K562 (cell line): ENCODE data around the gene KPNB1. TPM values are rescaled to one million over a fixed set of nuclear protein-coding genes. Genes with fewer than 3 reads are reported as not detected.

Source experiments
- CCNT2 ChIP-seq: IDR thresholded peaks from 2 replicates; pipeline ENCODE4 v1.6.1; 2011; ENCODE audit warnings: borderline replicate concordance, low read depth, mild to moderate bottlenecking, moderate library complexity, mixed read lengths, low read length; ENCODE audit not compliant: insufficient read length; ENCODE audit errors: extremely low read depth
- JUN ChIP-seq, 2 experiments: sonication (generic) in 1 of 2; formaldehyde crosslinking in 1 of 2; IDR thresholded peaks; 2 replicates each; pipeline versions ENCODE4 v1.6.1 to v1.8.0; 2012 to 2022; ENCODE audit warnings: borderline replicate concordance in 2 of 2, mild to moderate bottlenecking in 2 of 2, improper control_type of control experiment in 1 of 2, low read depth in 1 of 2, low read length in 1 of 2, missing genetic modification reagents in 1 of 2
- NFIC ChIP-seq: fragments of 450-650 bp; IDR thresholded peaks from 2 replicates; pipeline ENCODE4 v1.6.1; 2017; ENCODE audit warnings: mild to moderate bottlenecking, inconsistent platforms
- POLR2H ChIP-seq: IDR thresholded peaks from 2 replicates; pipeline ENCODE4 v1.6.1; 2016; ENCODE audit warnings: missing genetic modification characterization, low read depth, mild to moderate bottlenecking, control low read depth, missing compliant biosample characterization, moderate library complexity
- TOE1 ChIP-seq, 2 experiments: fragments of 450-650 bp in 1 of 2; sonication (generic) in 1 of 2; formaldehyde crosslinking in 1 of 2; IDR thresholded peaks; 2 replicates each; pipeline versions ENCODE4 v1.7.1 to v1.8.0; 2016 to 2022; ENCODE audit warnings: borderline replicate concordance in 2 of 2, mild to moderate bottlenecking in 2 of 2, antibody characterized with exemption in 1 of 2, inconsistent platforms in 1 of 2, low read depth in 1 of 2, missing genetic modification reagents in 1 of 2, moderate library complexity in 1 of 2
- ZFP30 ChIP-seq: fragments of 250-450 bp; sonication (Bioruptor Pico); IDR thresholded peaks from 2 replicates; pipeline ENCODE4 v1.8.0; 2022; ENCODE audit warnings: moderate library complexity, mild to moderate bottlenecking, inconsistent platforms, borderline replicate concordance
- ZNF77 ChIP-seq: fragments of 250-450 bp; sonication (Bioruptor Pico); IDR thresholded peaks from 2 replicates; pipeline ENCODE4 v1.5.0; 2020
- polyA plus RNA-seq, 8 experiments: library from polyadenylated mRNA; depleted of rRNA in 4 of 8; stranded (reverse) in 5 of 8; unstranded in 3 of 8; fragments of >200 nt; fragmentation: Nextera tagmentation in 2 of 8; fragmentation: Illumina TruSeq in 1 of 8; extraction: Ambion mirVana in 2 of 8; extraction: Trizol in 1 of 8; gene quantifications; 2 replicates each; pipeline versions ENCODE4 v1.2.1 to v1.2.3, GENCODE V29; 2011 to 2014; ENCODE audit warnings: inconsistent platforms in 1 of 8, missing spikeins in 1 of 8
- total RNA-seq, 7 experiments: library from RNA; depleted of rRNA in 6 of 7; stranded (reverse); fragments of >200 nt in 6 of 7; fragmentation: Illumina TruSeq in 2 of 7; extraction: Trizol in 2 of 7; gene quantifications; 2 replicates each; pipeline versions ENCODE4 v1.2.1 to v1.2.3, GENCODE V29; 2011 to 2021; ENCODE audit warnings: low replicate concordance in 1 of 7
- TF ChIP-seq, protein P1 (sequence below): fragments of 450-650 bp; IDR thresholded peaks from 2 replicates; pipeline ENCODE4 v1.6.1; 2016; ENCODE audit warnings: mild to moderate bottlenecking, moderate library complexity
- TF ChIP-seq, protein P2 (sequence below): fragments of 450-650 bp; IDR thresholded peaks from 2 replicates; pipeline ENCODE4 v1.6.1; 2017; ENCODE audit warnings: antibody characterized with exemption, mild to moderate bottlenecking

KPNB1 gene
- total and polyA plus RNA-seq, 9 of the 15 experiments (the other 6 are each of a cell fraction or from before 2014, with no cell fraction given): 154 to 622 (median 354) TPM

DNA sequence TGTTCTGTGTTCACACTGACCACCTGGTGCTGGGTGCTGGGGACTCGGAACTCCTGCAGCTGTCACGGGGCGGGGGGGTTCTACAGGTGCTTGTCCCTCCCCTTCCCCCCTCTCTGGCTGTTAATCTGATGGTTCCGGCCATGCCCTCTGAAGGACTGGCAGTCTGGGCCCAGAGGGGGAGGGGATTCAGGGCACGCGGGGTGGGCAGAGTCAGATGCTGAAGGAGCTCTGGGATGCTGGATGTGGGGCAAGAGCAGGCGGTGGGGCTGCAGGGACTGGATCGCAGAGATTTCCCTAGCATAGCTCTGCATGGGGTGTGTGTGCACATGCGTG is 78.0 kb downstream of the KPNB1 start (continued):
- TF ChIP-seq, protein P1, sequence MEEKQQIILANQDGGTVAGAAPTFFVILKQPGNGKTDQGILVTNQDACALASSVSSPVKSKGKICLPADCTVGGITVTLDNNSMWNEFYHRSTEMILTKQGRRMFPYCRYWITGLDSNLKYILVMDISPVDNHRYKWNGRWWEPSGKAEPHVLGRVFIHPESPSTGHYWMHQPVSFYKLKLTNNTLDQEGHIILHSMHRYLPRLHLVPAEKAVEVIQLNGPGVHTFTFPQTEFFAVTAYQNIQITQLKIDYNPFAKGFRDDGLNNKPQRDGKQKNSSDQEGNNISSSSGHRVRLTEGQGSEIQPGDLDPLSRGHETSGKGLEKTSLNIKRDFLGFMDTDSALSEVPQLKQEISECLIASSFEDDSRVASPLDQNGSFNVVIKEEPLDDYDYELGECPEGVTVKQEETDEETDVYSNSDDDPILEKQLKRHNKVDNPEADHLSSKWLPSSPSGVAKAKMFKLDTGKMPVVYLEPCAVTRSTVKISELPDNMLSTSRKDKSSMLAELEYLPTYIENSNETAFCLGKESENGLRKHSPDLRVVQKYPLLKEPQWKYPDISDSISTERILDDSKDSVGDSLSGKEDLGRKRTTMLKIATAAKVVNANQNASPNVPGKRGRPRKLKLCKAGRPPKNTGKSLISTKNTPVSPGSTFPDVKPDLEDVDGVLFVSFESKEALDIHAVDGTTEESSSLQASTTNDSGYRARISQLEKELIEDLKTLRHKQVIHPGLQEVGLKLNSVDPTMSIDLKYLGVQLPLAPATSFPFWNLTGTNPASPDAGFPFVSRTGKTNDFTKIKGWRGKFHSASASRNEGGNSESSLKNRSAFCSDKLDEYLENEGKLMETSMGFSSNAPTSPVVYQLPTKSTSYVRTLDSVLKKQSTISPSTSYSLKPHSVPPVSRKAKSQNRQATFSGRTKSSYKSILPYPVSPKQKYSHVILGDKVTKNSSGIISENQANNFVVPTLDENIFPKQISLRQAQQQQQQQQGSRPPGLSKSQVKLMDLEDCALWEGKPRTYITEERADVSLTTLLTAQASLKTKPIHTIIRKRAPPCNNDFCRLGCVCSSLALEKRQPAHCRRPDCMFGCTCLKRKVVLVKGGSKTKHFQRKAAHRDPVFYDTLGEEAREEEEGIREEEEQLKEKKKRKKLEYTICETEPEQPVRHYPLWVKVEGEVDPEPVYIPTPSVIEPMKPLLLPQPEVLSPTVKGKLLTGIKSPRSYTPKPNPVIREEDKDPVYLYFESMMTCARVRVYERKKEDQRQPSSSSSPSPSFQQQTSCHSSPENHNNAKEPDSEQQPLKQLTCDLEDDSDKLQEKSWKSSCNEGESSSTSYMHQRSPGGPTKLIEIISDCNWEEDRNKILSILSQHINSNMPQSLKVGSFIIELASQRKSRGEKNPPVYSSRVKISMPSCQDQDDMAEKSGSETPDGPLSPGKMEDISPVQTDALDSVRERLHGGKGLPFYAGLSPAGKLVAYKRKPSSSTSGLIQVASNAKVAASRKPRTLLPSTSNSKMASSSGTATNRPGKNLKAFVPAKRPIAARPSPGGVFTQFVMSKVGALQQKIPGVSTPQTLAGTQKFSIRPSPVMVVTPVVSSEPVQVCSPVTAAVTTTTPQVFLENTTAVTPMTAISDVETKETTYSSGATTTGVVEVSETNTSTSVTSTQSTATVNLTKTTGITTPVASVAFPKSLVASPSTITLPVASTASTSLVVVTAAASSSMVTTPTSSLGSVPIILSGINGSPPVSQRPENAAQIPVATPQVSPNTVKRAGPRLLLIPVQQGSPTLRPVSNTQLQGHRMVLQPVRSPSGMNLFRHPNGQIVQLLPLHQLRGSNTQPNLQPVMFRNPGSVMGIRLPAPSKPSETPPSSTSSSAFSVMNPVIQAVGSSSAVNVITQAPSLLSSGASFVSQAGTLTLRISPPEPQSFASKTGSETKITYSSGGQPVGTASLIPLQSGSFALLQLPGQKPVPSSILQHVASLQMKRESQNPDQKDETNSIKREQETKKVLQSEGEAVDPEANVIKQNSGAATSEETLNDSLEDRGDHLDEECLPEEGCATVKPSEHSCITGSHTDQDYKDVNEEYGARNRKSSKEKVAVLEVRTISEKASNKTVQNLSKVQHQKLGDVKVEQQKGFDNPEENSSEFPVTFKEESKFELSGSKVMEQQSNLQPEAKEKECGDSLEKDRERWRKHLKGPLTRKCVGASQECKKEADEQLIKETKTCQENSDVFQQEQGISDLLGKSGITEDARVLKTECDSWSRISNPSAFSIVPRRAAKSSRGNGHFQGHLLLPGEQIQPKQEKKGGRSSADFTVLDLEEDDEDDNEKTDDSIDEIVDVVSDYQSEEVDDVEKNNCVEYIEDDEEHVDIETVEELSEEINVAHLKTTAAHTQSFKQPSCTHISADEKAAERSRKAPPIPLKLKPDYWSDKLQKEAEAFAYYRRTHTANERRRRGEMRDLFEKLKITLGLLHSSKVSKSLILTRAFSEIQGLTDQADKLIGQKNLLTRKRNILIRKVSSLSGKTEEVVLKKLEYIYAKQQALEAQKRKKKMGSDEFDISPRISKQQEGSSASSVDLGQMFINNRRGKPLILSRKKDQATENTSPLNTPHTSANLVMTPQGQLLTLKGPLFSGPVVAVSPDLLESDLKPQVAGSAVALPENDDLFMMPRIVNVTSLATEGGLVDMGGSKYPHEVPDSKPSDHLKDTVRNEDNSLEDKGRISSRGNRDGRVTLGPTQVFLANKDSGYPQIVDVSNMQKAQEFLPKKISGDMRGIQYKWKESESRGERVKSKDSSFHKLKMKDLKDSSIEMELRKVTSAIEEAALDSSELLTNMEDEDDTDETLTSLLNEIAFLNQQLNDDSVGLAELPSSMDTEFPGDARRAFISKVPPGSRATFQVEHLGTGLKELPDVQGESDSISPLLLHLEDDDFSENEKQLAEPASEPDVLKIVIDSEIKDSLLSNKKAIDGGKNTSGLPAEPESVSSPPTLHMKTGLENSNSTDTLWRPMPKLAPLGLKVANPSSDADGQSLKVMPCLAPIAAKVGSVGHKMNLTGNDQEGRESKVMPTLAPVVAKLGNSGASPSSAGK: no peak
- TF ChIP-seq POLR2H (no peak), JUN (IDR thresholded peaks at IDR 0.05; ENCODE audit: borderline replicate concordance, low read depth, low read length) (no peak), JUN (CRISPR knock-in tag; IDR thresholded peaks at IDR 0.05; ENCODE audit: borderline replicate concordance) (no peak), ZFP30 (no peak), NFIC (no peak), CCNT2 (no peak), ZNF77 (CRISPR knock-in tag) (no peak), TOE1 (IDR thresholded peaks at IDR 0.05; ENCODE audit: borderline replicate concordance) (no peak), TOE1 (CRISPR knock-in tag; IDR thresholded peaks at IDR 0.05; ENCODE audit: borderline replicate concordance, low read depth) (no peak)
- TF ChIP-seq, protein P2, sequence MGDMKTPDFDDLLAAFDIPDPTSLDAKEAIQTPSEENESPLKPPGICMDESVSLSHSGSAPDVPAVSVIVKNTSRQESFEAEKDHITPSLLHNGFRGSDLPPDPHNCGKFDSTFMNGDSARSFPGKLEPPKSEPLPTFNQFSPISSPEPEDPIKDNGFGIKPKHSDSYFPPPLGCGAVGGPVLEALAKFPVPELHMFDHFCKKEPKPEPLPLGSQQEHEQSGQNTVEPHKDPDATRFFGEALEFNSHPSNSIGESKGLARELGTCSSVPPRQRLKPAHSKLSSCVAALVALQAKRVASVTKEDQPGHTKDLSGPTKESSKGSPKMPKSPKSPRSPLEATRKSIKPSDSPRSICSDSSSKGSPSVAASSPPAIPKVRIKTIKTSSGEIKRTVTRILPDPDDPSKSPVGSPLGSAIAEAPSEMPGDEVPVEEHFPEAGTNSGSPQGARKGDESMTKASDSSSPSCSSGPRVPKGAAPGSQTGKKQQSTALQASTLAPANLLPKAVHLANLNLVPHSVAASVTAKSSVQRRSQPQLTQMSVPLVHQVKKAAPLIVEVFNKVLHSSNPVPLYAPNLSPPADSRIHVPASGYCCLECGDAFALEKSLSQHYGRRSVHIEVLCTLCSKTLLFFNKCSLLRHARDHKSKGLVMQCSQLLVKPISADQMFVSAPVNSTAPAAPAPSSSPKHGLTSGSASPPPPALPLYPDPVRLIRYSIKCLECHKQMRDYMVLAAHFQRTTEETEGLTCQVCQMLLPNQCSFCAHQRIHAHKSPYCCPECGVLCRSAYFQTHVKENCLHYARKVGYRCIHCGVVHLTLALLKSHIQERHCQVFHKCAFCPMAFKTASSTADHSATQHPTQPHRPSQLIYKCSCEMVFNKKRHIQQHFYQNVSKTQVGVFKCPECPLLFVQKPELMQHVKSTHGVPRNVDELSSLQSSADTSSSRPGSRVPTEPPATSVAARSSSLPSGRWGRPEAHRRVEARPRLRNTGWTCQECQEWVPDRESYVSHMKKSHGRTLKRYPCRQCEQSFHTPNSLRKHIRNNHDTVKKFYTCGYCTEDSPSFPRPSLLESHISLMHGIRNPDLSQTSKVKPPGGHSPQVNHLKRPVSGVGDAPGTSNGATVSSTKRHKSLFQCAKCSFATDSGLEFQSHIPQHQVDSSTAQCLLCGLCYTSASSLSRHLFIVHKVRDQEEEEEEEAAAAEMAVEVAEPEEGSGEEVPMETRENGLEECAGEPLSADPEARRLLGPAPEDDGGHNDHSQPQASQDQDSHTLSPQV: no peak
- TF ChIP-seq, all 486 proteins: peak for 0
